Gastroesophageal sphincter (tissue), 3 donors: Measurements from ENCODE around the gene TRDMT1.

Experiments
- CTCF ChIP-seq, 4 experiments: fragments of 200-600 bp in 2 of 4; fragments of 450-650 bp in 2 of 4; sonication (generic) in 1 of 4; IDR thresholded peaks; one replicate each; pipeline ENCODE4 v1.5.1; 2017 to 2019; ENCODE audit warnings: antibody characterized with exemption in 4 of 4, mild to moderate bottlenecking in 2 of 4, moderate library complexity in 2 of 4
- POLR2A ChIP-seq, 2 donors: fragments of 450-650 bp; IDR thresholded peaks; one replicate each; pipeline ENCODE4 v1.6.1; 2017; ENCODE audit warnings: antibody characterized with exemption in 2 of 2, mild to moderate bottlenecking in 2 of 2, moderate library complexity in 1 of 2

GRCh38 chr10:17176091-17176490, 25.4 kb downstream of the TRDMT1 start:
- no peak for TF ChIP-seq POLR2A (IDR thresholded peaks at IDR 0.05)
- no peak for TF ChIP-seq CTCF (IDR thresholded peaks at IDR 0.05)
